Measurements from ENCODE around the gene CCDC92.

DNA sequence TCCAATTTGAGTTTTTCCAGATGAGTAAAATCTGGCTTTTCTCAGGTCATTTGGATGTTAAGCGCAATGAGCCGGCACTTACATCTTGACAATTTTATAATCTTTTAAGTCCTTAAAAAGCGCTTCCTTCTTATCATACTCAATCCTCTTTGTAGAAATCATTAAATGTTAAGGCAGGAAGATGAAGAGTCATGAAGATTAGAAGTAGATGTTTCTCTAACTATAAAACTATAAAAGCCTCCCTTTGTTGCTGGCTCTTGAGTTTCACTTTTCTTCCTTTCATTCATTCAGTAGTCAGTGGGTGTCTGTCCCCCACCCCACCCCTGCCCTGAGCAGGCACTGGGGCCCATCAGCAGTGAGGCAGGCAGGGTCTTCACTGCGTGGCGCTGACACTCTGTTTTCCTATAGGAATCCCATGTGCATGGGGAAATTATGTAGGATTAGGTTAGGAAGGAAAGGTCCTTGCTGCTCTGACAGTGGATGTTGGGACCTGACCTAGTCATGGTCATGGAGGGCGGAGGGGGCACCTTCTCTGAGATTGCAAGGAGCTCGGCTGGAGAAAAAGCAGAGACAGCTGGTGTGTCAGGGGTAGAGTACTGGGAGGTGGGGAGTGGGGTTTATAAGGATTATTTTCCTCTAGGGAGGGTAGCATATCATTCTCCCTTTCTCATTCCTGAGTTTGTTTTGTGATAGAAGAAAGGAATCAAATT is 65.8 kb downstream of the CCDC92 start:
- no peak for TF ChIP-seq CTCF (IDR thresholded peaks at IDR 0.05)
- no peak for TF ChIP-seq EZH2 (IDR thresholded peaks at IDR 0.05)
- no peak for TF ChIP-seq EZH2phosphoT487 (IDR thresholded peaks at IDR 0.05)
